LNCAP (cell line): ENCODE measurements around the gene RAB11FIP4.

Source experiments
- TF ChIP-seq, protein P1 (sequence below): fragments of 450-650 bp; IDR thresholded peaks from 2 replicates; pipeline ENCODE4 v1.5.1; 2017; ENCODE audit warnings: mild to moderate bottlenecking

The RAB11FIP4 gene

DNA sequence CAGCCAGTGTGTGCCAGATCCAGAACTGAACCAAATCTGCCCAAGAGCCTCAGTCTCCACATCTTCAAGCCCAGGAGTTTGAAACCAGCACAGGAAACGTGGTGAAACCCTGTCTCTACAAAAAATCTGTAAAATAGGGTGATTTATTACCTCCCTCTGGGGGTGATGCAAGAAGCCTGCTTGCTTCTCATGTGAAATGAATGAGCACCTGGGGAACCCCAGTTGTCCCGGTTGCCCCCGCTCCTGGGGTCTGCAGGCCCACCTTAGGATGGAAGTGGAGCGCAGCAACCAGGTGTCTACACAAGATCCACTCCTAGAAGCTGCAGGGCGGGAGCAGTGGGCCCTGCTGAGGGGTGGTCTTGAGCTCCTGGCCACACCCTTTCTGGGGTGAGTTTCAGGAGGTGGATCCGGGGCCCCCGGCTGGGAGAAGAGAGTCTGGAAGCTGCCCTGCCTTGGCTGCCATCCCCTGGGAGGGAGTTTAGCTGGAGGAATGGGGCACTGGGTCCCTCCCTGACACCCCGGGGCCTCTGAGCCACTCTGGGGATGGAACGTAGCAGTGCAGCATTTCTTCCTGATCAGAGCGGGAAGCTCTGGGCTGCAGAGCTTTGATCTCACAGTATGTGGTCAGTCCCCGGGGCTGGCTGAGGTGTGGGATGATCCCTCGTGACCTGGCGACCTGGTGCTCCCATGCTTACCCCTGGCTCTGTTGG is 117.8 kb downstream of the RAB11FIP4 start:
- TF ChIP-seq, protein P1, sequence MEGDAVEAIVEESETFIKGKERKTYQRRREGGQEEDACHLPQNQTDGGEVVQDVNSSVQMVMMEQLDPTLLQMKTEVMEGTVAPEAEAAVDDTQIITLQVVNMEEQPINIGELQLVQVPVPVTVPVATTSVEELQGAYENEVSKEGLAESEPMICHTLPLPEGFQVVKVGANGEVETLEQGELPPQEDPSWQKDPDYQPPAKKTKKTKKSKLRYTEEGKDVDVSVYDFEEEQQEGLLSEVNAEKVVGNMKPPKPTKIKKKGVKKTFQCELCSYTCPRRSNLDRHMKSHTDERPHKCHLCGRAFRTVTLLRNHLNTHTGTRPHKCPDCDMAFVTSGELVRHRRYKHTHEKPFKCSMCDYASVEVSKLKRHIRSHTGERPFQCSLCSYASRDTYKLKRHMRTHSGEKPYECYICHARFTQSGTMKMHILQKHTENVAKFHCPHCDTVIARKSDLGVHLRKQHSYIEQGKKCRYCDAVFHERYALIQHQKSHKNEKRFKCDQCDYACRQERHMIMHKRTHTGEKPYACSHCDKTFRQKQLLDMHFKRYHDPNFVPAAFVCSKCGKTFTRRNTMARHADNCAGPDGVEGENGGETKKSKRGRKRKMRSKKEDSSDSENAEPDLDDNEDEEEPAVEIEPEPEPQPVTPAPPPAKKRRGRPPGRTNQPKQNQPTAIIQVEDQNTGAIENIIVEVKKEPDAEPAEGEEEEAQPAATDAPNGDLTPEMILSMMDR = no peak

DNA sequence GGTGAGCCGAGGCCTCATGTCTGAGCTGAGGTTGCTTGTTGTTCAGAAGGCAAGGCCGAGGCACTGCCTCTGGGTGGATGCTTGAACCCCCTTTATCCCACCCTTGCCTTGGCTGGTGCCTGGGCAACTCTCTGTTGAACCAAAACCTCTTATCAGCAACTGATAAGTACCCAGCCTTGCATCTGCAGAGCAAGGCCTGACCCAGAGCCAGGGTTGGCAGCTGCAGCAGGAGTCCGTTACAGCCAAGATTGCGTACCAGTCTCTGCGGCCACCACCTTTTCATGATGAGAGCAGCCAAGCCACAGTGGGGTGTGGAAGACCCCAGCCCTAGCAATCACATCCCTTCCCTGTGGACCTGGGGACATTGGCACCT is 118.3 kb downstream of the RAB11FIP4 start:
- TF ChIP-seq, protein P1 = no peak

DNA sequence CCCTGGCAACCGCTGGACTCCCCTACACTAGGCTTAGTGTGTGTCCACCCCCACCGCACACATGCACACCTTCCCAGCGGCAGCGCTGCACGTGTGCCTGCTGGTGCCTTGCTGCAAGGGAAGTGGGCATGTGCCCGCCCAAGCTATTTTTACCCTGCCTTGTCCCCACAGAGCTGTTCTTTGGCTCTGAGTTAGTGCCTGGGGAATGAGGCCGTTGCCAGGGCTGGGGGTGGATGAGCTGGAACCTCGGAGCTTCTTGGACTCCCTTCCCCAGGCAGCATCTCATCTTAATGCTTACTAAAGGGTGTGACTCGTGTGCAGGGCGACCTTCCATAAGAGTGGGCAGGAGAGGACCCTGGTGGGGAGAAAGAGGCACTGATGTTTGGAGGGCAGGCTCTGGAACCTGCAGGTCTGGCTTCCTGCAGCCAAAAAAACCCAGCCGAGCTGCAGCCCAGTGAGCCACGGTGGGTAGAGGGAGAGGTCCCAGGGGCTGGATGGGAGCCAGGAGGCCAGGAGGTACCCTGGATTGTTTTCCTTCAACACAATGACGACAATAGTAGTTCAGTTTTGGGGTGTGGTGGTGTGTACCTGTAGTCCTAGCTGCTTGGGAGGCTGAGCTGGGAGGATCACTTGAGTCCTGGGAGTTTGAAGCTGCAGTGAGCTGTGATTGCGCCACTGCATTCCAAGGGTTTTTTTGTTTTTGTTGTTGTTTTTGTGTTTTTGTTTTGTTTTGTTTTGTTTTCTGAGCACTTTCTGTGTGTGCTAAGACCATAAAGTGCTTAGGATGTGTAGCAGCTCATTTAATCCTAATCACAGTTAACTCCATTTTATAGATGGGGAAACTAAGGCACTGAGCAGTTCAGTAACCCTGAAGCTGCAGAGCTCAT is 119.1 kb downstream of the RAB11FIP4 start:
- TF ChIP-seq, protein P1 = no peak

DNA sequence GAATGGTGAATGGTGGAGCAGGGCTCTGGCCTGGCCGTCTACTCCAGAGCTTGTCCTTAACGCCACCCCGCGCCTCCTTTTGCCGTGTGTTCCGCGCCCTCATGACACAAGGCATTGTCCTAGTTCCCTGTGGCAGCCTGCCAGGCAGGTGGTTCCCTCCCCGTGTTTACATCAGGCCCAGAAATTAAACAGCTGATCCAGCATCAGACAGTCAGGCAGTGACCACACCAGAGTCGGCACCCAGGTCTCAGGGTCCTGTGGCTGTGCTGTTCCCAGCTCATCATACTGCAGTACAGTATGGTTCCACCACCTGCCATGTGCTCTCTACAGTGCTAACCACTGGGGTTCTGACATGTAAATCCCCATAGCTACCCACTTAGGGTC is 119.7 kb downstream of the RAB11FIP4 start:
- TF ChIP-seq, protein P1 = no peak

DNA sequence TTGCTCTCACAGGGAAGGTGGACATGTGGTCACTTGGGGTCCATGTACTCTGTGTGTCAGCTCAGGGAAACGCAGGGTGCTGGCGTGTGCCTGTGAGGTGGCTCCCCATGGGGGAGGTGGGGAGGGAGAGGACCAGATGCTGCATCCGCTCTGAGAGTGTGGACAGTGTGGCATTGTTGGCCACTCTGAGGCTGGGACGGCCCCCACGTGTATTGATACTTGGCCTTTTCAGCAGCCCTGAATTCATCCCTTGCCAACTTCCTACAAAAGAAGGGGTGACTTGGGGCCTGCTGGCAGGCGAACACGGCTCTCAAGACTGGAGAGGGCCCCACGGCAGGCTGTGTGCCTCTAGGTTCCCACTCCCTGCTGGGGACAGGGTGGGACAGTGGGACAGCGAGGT is 120.1 kb downstream of the RAB11FIP4 start:
- TF ChIP-seq, protein P1 = no peak

DNA sequence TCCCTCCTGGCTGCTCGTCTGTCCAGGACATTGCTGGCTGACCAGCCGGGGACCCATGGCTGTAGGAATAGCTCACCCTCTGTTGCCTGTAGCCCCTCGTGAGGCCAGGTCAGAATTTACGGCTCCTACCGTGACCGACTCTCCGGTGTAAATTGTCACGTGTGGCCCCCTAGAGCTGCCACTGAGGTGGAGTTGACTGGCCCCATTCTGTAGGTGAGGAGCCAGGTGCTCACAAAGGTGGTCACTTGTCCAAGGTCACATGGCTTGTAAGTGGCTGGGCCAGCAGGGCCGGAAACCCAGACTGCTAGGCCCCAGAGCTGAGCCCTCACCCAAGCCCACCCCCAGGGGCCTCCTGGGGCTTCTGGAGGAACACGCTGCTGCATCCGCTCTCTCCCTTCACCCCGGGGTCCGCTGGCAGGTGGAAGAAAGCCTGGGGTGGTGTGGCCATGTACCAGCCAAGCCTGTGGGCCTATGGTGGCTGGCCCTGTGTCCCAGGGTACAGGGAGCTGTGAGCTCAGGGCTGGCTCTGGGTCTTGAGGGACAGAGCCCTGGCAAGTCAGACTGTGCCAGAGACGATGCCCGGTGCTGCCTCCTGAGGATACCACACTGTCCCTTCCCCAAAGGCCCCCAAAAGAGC is 120.7 kb downstream of the RAB11FIP4 start:
- TF ChIP-seq, protein P1 = no peak

DNA sequence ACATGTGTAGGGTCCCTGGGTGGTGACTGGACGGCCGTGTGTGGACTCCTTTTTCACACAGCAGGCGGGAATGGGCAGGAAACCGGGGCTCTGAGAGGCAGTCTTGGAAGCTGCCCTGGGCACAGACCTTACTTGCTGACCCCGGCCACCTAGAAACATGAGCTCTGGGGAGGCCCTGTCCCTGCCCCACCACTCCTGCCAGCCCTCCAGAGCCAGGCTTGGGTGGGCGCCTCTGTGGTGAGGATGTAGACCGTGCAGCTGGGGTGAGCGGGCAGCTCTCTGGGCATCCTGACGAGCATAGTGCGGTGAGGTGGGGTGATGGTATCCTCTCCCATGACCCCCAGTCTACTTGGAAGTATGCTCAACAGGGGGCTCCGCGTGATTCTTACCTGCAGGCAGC is 121.3 kb downstream of the RAB11FIP4 start:
- TF ChIP-seq, protein P1 = no peak
